ENCODE data around the gene AHSG. TPM values are rescaled to one million over a fixed set of nuclear protein-coding genes. Genes with fewer than 3 reads are reported as not detected.

Gene AHSG
- total RNA-seq, 1 donor from 2014 or later: not detected

- intact Hi-C loops (cut with DNase I): no loop called here
- ATAC-seq (no peak), DNase-seq (ENCODE audit: low spot score) (no peak)
Observed at GRCh38 chr3:186614266-186614596, 1.4 kb downstream of the AHSG start.

GRCh38 chr3:186614597-186615483 lies 2.0 kb downstream of the AHSG start:
- intact Hi-C loops (cut with DNase I): no loop called here
- ATAC-seq: peak; percentile 72
- peak; percentile 85 for DNase-seq (ENCODE audit: low spot score)

GRCh38 chr3:186616299-186616617 lies 3.4 kb downstream of the AHSG start:
- DNase-seq (ENCODE audit: low spot score) (no peak), ATAC-seq (no peak)
- intact Hi-C loops (cut with DNase I): no loop called here

GRCh38 chr3:186617036-186617946 lies 4.4 kb downstream of the AHSG start:
- peak; percentile 86 for DNase-seq (ENCODE audit: low spot score)
- peak; percentile 93 for ATAC-seq
- intact Hi-C loops (cut with DNase I): no loop called here

GRCh38 chr3:186618318-186618938 lies 5.6 kb downstream of the AHSG start:
- no peak for ATAC-seq
- intact Hi-C loops (cut with DNase I): no loop called here
- no peak for DNase-seq (ENCODE audit: low spot score)

GRCh38 chr3:186619787-186620212 lies 6.9 kb downstream of the AHSG start:
- ATAC-seq (no peak), DNase-seq (ENCODE audit: low spot score) (no peak)
- intact Hi-C loops (cut with DNase I): no loop called here

- intact Hi-C loops (cut with DNase I): no loop called here
- DNase-seq (ENCODE audit: low spot score) (no peak), ATAC-seq (no peak)
Observed at GRCh38 chr3:186620213-186621092, 7.6 kb downstream of the AHSG start.

- intact Hi-C loops (cut with DNase I): no loop called here
- ATAC-seq (no peak), DNase-seq (ENCODE audit: low spot score) (no peak)
Observed at GRCh38 chr3:186621894-186622650, 9.2 kb downstream of the AHSG start.

GRCh38 chr3:186622651-186623310 lies 9.9 kb downstream of the AHSG start:
- ATAC-seq (no peak), DNase-seq (ENCODE audit: low spot score) (no peak)
- intact Hi-C loops (cut with DNase I): no loop called here

- no peak for DNase-seq (ENCODE audit: low spot score)
- intact Hi-C loops (cut with DNase I): no loop called here
- no peak for ATAC-seq
Observed at GRCh38 chr3:186624598-186624997, 11.7 kb downstream of the AHSG start.

- intact Hi-C loops (cut with DNase I): no loop called here
- DNase-seq (ENCODE audit: low spot score) (no peak), ATAC-seq (no peak)
Observed at GRCh38 chr3:186625600-186626042, 12.8 kb downstream of the AHSG start.

GRCh38 chr3:186626254-186626847 lies 13.5 kb downstream of the AHSG start:
- no peak for ATAC-seq
- intact Hi-C loops (cut with DNase I): no loop called here
- no peak for DNase-seq (ENCODE audit: low spot score)

GRCh38 chr3:186627852-186628414 lies 15.1 kb downstream of the AHSG start:
- ATAC-seq (no peak), DNase-seq (ENCODE audit: low spot score) (no peak)
- intact Hi-C loops (cut with DNase I): no loop called here

- DNase-seq (ENCODE audit: low spot score): no peak
- ATAC-seq: no peak
- intact Hi-C loops (cut with DNase I): no loop called here
Observed at GRCh38 chr3:186628756-186629155, 15.9 kb downstream of the AHSG start.

GRCh38 chr3:186630950-186631641 lies 18.2 kb downstream of the AHSG start:
- intact Hi-C loops (cut with DNase I): no loop called here
- DNase-seq (ENCODE audit: low spot score) (no peak), ATAC-seq (no peak)

- DNase-seq (ENCODE audit: low spot score) (no peak), ATAC-seq (no peak)
- intact Hi-C loops (cut with DNase I): no loop called here
Observed at GRCh38 chr3:186633481-186633880, 20.6 kb downstream of the AHSG start.
